ENCODE measurements around the gene PMFBP1.
A peak's percentile ranks its signal among the peaks of the same experiment; 100 is the strongest.
"Not testable (repeated sequence)": the region's sequence is repeated elsewhere in the genome, so short reads cannot be mapped to it uniquely, and the experiment has no call there.

Gene PMFBP1

GRCh38 chr16:72094266-72094610 is 77.7 kb downstream of the PMFBP1 start:
- DNase-seq: peak in 2 of 4 experiments; percentile 28 to 32

- DNase-seq: peak; percentile 60 to 80 (median 72)
These were observed 78.3 kb downstream of the PMFBP1 start, which contains the start of the genes DHX38 and TXNL4B for GRCh38 chr16:72093448-72094265. TSS of gene DHX38 (plus strand) at chr16:72093847. CDS start at chr16:72096158, 2,311 bp downstream. TSS of gene TXNL4B (minus strand) at chr16:72093620. CDS start at chr16:72090749, 2,871 bp downstream.

GRCh38 chr16:72092832-72093447 is 79.0 kb downstream of the PMFBP1 start:
- DNase-seq: no peak

GRCh38 chr16:72091217-72091616 is 80.7 kb downstream of the PMFBP1 start:
- no peak for DNase-seq

GRCh38 chr16:72085002-72085401 is 87.0 kb downstream of the PMFBP1 start:
- DNase-seq: no peak

- DNase-seq: no peak
These were observed 87.5 kb downstream of the PMFBP1 start for GRCh38 chr16:72084445-72084844.

GRCh38 chr16:72083778-72084404 is 88.1 kb downstream of the PMFBP1 start:
- no peak for DNase-seq

GRCh38 chr16:72076991-72077706 is 94.8 kb downstream of the PMFBP1 start:
- not testable (repeated sequence) for DNase-seq

GRCh38 chr16:72075067-72075466 is 96.9 kb downstream of the PMFBP1 start:
- DNase-seq: not testable (repeated sequence)

- no peak for DNase-seq
These were observed 98.3 kb downstream of the PMFBP1 start for GRCh38 chr16:72073560-72074230.

GRCh38 chr16:72072514-72073342 is 99.2 kb downstream of the PMFBP1 start:
- no peak for DNase-seq

Measured in activated naive CD4-positive, alpha-beta T cell (primary cell).